Amniotic stem cell (primary cell): ENCODE measurements around the gene DNAJB11.

Source experiments
- DNase-seq: peaks from one replicate; lab custom pipeline; 2025; lab: John Stamatoyannopoulos, UW

The DNAJB11 gene

DNA sequence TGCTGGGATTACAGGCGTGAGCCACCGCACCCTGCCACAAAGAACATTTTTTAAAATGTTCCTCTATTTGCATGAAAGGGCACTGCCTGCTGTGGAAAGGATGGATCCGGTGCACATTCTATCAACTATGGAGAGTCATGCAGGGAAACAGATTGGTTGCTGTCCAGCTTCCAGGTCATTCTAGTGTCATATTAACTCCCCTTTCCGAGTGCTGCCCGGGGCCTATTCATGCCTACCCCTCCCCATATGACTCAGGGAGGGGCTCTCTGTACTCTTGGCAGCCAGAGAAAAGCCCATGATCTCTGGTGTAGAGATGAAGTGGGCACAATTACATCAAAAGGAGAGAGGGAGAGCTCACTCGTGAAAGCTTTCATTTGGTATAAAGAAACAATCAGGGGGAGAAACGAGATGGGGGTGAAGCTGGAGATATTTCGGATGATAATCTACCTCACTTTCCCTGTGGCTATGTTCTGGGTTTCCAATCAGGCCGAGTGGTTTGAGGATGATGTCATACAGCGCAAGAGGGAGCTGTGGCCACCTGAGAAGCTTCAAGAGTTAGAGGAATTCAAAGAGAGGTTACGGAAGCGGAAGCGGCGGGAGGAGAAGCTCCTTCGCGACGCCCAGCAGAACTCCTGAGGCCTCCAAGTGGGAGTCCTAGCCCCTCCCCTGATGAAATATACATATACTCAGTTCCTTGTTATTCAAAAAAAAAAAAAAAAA lies 26.2 kb downstream of the DNAJB11 start:
- no peak for DNase-seq

GRCh38 chr3:186598108-186598784 lies 27.7 kb downstream of the DNAJB11 start:
- DNase-seq: no peak

DNA sequence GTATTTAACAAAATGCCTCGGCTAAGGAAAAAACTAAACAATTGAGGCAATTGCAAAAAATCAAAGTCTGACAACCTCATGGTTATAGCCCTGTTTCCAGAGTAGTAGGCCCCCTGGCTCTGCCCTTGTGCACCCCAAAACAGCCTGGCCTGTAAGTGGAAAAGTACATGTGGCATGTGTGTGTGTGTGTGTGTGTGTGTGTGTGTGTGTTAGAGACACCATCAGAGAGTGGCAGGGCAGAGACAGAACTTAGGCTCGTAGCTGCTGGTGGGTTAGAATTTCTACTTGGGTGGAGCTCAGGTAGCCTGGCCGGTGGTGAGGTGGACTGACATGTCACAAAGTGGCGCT lies 28.2 kb downstream of the DNAJB11 start:
- DNase-seq: no peak

DNA sequence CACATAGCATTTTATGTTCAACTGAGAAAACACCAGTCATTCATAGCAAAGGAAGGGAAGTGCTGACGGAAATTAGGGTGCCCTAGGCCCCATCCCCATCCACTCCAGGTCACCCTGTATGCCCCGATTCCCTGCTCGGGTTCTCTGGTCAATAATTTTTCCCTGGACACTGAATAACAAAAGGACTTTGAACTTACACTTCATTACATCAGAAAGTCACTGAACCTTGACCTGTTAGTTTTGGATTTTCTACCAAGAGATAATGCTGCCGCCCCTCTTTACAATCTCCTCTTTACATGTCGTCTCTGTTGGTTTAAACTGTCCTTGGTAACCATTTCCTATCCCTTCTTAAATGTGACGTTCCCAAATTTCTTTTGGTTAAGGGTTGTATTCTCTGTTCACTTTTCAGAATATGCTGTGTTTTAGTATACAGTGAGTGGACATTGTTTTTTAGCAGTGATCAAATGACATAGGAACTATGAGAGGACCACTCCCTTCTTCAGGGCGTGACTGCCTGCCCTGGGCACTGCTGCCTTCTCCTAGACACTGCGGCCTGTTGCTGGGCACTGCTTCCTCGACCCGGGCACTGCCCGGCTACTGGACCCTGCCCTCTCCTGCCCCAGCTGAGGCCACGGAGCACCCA lies 28.7 kb downstream of the DNAJB11 start:
- DNase-seq: no peak

DNA sequence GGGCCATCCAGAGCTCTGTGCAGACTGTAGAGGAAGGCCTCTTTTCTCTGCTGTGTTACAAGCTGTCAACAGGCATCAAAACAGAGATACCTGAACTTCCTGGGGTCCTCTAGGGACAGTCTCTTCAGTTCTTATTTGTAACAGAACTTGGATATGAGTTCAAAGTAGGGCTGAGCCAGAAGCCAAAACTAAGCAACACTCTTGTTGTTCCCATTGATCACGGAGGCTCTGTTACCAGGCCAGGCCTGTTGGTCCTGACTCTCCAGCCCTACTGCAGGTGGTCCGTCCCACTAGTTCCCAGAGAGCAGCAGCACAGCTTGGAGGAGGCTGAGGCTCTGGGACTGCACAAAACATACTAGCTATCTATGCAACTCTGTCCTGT lies 29.3 kb downstream of the DNAJB11 start:
- DNase-seq: no peak

DNA sequence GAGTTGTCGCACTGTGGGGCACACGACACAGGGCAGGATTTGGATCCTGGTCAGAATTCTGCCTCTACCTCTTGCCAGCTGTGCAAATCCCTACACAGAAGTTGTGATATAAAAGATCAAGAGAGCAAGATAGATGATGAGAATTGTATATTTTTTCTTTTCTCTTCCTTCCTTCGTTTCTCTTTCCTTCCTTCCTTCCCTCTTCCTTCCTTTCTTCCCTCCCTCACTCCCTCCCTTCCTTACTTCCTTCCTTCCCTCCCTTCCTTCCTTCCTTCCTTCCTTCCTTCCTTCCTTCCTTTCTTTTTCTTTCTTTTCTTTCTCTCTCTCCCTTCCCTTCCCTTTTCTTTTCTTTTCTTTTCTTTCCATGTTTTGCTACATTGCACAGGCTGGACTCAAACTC lies 30.4 kb downstream of the DNAJB11 start:
- DNase-seq: no peak

- DNase-seq: no peak
These were observed 32.6 kb downstream of the DNAJB11 start for GRCh38 chr3:186603159-186603558.

- DNase-seq: no peak
These were observed 34.6 kb downstream of the DNAJB11 start for GRCh38 chr3:186605078-186605477.

DNA sequence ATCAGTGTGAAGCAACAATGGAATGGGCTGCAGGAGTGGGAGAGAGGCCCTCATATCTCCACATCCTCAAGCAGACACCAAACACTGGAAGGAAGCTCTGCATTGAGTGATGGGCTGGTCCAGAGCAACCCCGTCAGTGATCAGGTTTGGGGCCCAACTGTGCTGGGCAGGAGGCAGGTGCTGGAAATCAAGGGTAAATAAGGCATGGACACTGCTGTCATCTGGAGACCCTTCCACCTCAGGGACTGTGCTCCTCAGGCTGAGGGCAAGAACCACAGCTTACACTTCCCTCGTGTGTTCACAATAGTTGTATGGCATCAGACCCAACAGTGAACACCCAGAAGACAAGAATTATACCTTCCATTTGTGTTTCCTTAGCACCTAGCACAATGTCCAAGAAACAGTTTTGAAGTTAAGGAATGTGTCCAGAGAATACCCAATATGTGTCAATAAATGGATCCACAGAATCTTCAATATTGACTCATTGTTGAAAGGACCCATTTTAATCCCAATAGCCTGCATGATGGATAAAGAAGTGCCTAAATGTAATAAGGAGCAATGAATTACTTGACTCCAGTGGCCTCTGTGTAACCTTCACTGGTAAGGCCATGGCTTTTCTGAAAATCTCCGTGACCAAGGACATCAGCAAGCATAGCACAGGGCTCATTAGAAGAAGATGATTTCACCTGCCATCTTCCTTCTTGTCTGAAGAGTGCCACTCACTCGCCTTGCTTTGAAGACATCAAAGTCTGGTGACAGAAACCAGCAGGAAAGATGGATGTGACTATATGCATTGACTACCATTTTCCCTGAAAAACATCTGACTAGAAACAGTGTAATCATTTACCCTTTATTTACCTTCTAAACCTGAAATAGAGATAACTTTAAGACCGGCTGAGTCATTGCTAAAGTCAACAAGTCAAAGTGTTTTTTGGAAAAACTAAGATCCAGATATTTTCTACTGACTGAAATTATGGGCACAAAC lies 35.3 kb downstream of the DNAJB11 start:
- DNase-seq: no peak

- DNase-seq: no peak
These were observed 38.2 kb downstream of the DNAJB11 start for GRCh38 chr3:186608624-186609215.

DNA sequence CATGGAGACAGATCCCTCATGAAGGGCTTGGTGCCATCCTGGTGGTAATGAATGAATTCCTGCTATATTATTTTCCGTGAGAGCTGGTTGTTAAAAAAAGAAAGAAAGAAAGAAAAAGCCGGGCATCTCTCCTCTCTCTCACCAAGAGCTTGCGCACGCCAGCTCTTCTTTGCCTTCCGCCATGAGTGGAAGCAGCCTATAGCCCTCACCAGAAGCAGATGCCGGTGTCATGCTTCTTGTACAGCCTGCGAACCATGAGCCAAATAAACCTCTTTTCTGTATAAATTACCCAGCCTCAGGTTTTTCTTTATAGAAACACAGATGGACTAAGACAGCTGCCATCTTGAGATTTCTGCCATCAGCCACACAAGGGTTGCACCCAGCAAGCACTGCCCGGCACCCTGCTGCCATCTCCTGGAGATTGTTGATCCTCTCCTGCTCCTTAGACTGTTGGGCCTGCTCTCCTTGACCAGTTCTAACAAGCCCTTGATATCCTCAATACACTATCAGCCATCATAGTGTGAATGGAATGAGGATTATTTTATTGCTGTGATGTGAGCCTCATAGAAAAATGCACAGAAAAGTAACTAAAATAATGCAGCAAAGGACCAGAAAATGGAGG lies 38.8 kb downstream of the DNAJB11 start:
- no peak for DNase-seq

GRCh38 chr3:186612065-186612464 lies 41.5 kb downstream of the DNAJB11 start:
- DNase-seq: no peak

DNA sequence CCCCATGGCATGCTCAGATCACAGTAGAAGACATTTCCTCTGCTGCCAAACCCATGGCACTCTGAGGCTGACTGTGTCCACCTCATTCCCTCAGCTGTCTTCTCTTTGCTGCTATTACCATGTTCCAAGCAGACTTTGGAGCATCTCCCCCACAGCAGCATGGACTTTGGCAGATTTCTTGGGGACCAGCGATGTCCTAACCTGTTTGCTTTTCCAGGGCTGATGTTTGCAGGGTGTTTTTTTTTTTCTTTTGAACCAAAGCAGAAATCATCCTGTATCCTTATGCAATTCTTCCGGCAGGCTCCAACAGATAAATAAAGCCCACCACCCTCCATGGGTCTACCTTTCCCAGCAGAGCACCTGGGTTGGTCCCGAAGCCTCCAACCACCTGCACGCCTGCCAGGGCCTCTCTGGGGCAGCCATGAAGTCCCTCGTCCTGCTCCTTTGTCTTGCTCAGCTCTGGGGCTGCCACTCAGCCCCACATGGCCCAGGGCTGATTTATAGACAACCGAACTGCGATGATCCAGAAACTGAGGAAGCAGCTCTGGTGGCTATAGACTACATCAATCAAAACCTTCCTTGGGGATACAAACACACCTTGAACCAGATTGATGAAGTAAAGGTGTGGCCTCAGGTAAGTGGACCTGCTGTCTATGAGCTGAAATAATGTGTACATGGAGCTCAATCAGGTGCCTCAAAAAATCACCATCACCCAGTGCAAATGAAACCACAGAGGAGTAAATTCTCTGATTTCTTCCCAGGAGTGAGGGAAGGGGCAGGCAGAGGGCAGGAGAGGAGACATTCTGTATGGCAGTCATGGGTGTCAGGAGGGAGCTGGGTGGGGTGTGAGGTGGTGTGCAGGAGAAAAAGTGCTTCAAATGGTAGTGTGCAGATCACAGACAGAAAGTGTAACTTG lies 42.5 kb downstream of the DNAJB11 start, which contains the start of gene AHSG:
Gene AHSG (plus strand): TSS at position 340 of the 916 bp plus-strand sequence. CDS start 82 bp downstream, at position 422.
- no peak for DNase-seq

- no peak for DNase-seq
These were observed 43.2 kb downstream of the DNAJB11 start for GRCh38 chr3:186613637-186614265.

GRCh38 chr3:186614266-186614596 lies 43.7 kb downstream of the DNAJB11 start:
- no peak for DNase-seq

GRCh38 chr3:186614597-186615483 lies 44.3 kb downstream of the DNAJB11 start:
- DNase-seq: no peak

GRCh38 chr3:186616299-186616617 lies 45.7 kb downstream of the DNAJB11 start:
- DNase-seq: no peak

- DNase-seq: peak; percentile 98
These were observed 46.8 kb downstream of the DNAJB11 start for GRCh38 chr3:186617036-186617946.
